ENCODE results near the gene FUBP3.
"Not testable (repeated sequence)": the region's sequence is repeated elsewhere in the genome, so short reads cannot be mapped to it uniquely, and the experiment has no call there.

The FUBP3 gene

DNA sequence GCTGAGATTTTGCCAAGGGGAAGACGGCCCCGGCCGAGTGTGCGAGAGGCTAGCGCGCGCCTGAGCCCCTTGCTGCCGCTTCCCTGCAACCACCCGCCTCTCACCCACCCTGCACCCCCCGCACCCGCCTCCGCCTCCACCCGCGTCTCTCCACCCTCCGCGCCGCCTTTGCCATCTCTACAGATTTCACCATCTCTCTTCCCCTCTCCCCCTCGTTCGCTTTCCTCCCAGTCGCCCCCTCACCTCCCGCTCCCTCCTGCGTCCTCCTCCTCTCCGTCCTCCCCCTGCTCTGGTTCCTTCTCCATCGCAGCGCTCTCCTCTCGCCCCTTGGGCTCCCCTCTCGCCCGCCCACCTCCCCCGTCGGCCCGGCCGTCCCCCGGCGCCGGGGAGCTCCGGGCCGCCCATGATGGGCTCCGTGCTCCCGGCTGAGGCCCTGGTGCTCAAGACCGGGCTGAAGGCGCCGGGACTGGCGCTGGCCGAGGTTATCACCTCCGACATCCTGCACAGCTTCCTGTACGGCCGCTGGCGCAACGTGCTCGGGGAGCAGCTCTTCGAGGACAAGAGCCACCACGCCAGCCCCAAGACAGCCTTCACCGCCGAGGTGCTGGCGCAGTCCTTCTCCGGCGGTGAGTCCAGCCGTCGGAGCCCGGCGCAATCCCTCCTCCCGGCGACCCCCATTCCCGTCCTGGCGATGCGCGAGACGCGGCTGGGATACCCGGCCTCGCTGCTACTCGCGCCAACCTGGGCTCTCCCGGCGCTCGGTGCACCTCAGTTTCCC lies 85.1 kb downstream of the FUBP3 start, which contains the start of gene PRDM12:
PRDM12 (plus strand) TSS at position 344 of the 778 bp plus-strand sequence; CDS start at position 404, 60 bp downstream.
- no peak for DNase-seq

DNA sequence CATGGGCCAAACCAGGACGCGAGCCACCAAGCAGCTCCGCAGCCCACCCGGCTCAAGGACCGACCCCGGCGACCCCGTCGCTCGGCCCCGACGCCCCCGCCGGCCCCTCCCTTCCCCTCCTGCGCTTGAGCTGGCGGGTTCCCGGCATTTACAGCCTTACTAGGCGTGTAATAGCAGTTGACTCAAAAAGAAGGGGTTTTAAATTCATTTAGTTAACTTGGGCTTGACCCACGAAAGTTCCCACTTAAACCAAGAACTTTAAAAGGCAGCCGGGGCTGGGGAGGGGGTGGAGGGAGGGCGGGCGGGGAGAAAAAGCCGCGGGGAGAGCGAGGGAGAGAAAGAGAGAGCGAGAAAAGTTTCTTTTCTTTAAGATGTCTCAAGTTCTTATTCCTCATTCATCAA lies 85.7 kb downstream of the FUBP3 start:
- DNase-seq = no peak

DNA sequence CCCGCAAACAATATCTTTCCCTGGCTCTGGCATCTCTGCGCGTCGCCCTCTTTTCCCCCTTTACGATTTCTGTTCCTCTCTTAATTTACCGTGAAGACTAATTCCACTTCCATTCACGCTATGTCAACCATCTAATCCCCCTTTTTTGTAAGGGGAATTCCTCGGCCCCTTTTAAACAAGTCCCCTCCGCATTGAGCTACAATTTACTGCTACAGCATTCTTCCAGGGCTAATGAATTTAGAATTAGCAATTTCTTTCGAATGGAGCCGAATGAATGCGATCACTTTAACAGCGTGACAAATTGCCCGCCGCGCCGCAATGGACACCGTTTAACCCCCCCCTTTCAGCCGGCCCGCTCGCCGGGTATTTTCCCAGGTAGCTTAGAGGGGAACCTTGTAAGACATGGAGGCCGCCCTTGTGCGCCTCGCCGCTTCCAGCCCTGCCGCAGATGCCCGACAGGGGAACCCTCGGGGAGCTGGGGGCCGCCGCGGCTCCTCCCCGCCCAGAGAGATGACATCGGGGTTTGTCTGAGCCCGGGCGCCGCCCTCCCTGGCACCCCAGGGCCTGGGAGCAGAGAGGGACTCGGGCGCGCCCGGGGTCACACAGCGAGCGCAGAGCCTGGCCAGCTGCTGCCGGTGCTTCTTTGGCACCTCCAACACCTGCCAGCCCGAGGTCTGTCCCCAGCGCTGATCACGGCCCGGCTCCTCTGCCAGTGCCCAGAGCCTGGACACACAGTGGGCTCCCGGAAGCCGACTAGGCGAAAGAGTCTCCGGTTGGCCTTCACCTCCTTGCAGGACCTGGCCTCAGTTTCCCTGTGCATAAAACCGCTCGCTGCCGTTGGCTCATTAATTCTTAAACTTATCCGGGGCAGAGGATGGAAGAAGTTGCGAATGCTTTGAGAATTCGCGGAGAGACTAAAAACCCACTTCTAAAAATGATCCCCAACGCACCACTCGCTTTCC lies 86.3 kb downstream of the FUBP3 start:
- no peak for DNase-seq

DNA sequence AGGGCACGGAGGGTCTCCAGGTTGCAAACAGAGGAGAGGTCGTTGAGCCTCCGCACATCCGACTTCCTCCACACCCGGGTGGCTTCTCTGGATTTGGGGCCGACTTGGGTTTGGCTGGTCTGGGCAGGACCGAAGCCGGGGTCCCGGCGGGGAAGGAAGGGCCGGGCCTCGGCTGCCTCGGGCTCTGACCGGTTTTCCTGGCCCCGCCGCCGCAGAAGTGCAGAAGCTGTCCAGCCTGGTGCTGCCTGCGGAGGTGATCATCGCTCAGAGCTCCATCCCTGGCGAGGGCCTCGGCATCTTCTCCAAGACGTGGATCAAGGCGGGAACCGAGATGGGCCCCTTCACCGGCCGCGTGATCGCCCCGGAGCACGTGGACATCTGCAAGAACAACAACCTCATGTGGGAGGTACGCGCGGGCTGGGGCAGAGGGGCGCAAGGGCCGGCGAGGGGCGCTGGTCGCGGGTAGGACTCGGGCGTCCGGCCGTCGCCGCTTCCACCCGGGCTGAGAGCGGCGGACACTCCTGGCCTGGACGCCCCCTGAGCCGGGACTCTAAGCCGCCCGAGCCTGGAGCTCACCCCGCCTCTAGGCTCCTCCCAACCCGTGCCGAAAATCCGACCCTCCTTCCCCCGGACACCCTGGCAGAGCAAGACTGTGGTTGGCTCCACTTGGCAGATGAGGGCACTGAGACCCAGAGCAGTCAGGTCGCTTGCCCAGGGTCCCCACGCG lies 87.2 kb downstream of the FUBP3 start:
- no peak for DNase-seq

DNA sequence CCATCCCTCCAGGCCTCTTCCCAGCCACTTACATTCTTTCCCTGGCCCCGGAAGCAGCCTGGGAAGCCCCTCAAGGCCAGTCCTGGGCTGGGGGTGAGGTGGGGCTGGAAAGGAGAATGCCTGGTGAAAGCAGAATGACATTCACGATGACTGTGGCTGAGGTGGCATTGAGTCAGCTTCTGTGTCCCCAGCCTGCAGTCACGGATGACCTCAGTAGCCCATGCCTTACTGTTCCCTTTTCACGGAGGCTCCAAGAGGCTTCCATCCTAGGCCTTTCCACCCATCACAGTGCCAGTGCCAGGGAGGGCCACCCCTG lies 87.7 kb downstream of the FUBP3 start:
- no peak for DNase-seq

DNA sequence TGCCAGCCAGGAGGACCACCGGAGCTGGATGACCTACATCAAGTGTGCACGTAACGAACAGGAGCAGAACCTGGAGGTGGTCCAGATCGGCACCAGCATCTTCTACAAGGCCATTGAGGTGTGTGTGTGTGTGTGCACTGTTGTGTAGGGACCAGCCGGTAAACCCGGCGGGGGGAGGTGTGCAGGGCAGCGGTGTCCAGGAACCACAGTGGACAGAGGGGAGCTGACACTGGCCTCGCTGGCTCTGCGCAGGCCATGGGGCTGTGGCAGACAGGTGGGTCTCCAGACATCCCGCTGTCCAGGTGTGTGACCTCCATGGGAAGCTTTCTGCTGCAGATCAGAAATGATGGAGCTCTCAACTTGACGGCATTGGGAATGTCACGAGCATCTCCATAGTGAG lies 88.8 kb downstream of the FUBP3 start:
- no peak for DNase-seq

DNA sequence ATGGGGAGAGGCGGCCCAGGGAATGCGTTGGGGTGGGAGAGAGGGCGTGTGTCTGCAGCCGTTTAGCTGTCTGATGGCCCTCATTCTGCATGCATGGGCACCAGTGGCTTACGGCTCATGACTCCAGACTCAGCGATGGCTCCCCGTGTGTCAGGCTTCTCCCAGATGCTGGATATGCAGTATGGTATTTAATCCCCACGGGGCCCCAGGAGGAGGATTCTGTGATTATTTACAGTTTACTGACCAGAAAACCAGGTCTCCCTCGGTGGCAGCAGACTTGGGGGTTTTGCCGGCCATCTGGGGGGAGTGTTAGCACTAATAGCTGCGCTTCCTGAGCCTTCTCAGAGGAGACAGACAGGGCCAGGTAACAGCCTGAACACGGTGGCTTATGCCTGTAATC lies 89.3 kb downstream of the FUBP3 start:
- DNase-seq = no peak

DNA sequence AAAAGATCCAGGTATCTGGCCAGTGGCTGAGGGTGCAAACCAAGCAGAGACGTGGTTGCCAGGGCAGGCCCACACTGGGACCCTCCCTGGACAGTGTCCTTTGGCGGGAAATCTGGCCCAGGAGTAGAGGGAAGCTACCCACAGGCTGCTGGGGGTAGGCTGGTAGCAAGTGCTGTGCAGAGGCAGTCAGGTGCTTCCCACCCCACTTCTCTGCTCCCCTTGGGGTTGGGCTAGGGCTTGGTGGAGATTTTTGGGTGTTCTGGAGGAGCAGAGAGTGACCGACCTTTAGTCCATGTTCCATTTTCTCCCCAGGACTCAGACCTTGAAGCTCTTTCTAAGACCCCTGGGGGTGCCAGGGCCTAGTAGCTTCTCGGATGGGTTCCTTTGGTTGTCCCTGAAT lies 90.6 kb downstream of the FUBP3 start:
- DNase-seq = no peak

DNA sequence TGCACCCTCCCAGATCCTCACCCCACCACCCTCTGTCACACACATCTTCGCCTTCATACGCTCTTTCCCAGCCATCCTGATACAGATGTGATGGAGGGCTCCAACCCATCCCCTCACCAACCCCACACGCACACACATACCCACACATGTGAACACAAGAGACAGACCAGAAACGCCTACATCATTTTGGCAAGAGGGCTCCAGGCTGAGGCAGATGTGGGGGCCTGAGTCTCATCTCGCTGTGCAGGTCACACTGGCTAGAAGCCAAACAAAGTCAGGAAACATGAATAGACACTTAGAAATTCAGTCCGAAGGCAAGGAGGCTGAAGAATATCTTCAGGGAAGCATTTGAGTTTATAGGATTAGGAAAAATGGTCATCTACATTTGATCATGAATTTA lies 91.3 kb downstream of the FUBP3 start:
- DNase-seq = no peak

DNA sequence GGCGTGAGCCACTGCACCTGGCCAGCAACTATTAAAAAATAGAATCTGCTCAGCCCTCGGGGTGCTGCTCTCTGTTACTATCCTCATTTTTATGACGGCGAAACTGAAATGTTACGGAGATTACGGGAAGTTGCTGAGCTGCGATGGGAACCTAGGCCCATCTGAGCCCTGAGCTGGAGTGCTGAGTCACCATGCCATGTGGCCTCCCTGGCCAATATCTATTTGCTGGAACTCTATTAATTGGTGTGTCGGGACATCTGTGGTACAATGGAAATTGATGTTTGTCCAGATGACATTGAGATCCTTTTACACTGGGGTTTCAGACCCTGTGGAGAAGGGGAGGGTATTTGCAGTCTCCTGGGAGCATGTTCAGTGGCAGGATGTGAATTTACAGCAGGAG lies 93.1 kb downstream of the FUBP3 start:
- DNase-seq = no peak

DNA sequence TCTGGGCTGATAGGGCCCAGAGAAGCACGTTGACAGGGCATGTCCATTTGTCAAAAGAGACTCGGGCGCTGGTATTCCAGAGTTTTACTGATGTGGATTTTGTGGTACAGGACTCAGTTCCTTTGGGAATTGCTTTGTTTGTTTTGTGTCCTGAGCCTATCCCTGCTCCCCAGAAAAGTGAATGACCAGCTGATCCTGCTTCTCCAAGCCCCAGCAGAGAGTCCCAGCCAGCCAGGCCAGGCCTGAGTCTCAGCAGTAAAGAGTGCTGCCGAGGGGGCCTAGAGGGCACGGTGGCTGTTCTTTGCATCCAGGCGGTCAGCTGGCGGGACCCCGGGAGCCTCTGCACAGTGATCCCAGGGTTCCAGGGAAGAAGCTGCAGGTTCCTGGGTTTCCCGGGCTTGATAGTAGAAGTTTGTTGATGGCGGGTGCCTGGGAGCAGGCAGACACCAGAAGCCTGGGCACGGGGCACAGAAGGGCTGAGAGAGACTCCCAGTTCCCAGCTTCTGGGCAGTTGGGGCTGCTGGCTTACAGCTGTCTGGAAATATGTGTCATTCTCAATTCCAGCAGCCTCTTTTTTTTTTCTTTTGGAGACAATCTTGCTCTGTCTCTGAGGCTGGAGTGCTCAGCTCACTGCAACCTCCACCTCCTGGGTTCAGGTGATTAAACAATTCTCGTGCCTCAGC lies 93.7 kb downstream of the FUBP3 start:
- no peak for DNase-seq

DNA sequence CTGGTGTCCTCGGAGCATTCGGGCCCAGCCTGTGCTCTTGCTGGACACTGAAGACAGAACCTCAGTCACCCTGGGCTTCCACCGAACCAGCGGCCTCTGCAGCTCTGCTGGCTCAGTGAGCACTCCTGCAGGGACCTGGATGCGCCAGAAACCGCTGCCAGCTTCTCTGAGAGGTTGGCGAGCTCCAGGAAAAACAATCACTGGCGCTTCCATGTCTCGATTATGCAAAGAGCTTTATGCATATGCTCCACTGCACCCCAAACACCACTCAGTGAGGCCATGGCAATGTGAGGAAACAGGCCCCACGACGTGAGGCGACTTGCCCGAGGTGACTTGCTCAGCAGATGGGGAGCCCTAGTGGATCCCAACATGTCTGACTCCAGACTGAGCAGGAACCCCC lies 96.0 kb downstream of the FUBP3 start:
- DNase-seq = no peak

DNA sequence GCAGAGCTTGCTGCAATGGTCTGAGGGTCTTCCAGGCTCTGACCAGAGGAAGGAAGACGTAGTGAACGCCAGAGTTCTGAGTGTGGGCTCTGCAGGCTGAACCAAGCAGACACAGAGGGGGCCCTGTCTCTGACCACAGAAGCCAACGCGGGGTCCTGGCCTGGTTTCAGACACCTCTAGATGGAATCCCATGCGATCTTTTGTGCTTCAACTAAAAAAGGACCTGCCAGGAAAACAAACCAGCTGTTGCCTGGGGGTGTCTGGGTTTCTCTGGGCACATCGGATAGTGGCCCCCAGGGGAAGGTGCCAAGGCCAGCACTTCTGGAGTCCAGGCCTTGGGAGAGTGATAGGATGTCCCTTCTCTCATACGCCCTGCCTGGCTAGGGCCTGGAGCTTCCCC lies 97.9 kb downstream of the FUBP3 start:
- DNase-seq = no peak

DNA sequence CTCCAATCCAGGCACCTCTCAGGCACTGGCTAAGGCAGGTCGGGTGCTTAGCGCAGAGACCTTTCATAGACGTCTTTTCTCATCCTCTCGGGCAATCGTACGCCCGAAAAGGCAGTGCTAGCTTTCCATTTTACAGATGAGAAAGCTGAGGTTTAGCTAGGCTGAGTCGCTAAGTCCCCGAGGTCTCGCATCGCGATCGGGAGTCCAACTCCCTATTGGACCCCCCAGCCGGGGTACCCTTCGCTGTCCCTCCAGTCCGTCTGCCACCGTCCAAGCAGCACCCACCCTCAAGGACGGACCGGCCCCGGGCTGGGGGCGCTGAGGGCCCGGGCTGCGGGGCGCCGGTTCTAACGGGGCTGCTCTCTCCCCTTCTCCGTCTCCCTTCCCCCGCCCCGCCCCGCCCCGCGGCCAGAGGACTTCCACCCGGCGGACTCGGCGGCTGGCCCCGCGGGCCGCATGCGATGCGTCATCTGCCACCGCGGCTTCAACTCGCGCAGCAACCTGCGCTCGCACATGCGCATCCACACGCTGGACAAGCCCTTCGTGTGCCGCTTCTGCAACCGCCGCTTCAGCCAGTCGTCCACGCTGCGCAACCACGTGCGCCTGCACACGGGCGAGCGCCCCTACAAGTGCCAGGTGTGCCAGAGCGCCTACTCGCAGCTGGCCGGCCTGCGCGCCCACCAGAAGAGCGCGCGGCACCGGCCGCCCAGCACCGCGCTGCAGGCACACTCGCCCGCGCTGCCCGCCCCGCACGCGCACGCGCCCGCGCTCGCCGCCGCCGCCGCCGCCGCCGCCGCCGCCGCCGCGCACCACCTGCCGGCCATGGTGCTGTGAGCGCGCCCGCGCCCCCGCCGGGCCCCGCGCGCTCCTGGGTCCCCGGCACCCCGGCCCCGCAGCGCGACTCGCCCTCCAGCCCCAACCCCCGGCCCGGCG lies 101.7 kb downstream of the FUBP3 start:
- no peak for DNase-seq

DNA sequence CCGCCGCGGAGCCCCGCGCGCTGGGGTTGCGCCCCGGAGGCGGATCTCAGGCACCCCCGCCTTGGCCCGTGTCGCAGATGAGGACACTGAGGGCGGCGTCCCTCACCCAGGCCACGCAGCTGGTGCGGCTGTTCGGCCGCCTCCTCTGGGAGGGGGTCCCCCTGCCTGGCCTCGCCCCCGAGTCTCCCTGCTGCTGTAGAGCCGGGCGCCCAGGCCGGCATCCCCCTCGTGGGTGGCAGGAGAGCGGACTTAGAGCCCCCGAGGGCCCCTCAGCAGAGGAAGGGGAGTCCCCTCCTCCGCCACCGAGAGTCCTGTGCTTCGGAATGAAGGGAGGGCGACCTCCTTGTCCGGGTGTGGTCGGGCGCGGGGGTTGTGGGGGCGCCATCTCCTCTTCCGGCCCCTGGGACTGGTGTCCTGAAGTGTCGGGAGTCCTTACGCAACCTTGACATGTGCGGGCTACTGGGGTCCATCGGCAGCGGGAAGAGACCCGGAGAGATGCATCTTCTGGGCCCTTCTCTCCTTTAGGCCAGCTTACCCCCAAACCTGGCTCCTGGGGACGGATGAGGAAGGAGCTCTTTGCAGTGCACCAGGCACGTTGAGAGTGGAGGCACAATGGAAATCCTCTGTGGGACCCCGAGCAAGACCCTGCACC lies 102.5 kb downstream of the FUBP3 start:
- DNase-seq = no peak

DNA sequence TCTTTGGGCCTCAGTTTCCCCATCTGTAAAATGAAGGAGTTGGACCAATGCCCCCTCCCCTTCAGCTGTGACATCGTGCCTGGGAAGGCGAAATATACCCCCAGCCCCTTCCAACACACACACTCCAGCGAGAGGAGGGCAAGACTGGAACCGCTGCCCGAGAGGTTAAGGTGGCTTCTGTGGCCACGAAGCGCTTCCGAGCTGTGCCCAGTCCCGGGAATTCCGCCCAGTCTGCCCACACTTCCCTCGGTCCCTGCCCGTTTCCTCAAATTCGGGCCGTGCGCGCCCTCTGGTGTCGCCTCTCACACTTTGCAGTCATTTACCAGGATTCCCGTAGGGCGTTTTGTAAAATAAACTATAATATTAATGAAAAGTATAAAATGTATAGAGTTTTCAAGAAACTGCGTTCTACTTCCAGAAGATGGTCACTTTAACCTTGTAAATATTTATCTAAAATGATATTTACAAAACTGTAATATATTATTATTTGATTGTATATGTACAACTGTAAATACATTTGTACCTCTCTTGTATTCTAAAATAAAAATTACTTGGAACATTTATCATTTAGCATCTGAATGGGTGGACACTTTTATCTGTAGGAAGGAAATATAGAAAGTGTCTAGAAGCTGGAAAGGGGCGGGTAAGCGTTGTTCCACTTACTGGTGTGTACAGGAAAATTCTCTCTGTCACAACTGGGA lies 103.2 kb downstream of the FUBP3 start:
- peak; percentile 64 for DNase-seq

DNA sequence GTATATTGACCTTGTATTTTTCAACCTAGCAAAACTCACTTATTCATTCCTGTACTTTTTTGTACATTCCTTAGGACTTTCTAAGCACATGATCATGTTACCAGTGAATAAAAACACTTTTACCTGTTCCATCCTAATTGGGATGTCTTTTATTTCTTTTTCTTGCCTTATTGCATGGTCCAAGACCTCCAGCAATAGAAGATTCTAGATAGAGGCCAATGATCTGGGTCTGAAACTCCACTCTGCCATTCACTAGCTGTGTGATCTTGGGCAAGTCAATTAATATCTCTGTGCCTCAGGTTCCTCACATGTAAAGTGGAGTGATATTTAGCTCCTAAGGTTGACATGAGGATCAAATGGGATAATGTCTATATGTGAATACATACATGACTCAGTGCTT lies 105.7 kb downstream of the FUBP3 start:
- DNase-seq = no peak

DNA sequence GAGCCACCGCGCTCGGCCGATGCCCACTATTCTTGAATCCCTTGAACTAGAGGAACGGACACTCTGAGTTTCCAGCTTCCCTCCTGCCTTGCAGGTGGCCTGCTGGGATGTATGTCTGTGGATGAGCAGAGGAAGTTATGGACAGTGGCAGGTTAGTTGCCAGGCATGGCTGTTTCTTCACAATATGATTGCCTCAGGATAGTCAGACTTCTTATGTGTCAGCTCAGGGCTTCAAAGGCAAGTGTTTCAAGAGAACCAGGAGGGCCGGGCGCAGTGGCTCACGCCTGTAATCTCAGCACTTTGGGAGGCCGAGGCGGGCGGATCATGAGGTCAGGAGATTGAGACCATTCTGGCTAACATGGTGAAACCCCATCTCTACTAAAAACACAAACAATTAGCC lies 106.6 kb downstream of the FUBP3 start:
- DNase-seq = not testable (repeated sequence)

DNA sequence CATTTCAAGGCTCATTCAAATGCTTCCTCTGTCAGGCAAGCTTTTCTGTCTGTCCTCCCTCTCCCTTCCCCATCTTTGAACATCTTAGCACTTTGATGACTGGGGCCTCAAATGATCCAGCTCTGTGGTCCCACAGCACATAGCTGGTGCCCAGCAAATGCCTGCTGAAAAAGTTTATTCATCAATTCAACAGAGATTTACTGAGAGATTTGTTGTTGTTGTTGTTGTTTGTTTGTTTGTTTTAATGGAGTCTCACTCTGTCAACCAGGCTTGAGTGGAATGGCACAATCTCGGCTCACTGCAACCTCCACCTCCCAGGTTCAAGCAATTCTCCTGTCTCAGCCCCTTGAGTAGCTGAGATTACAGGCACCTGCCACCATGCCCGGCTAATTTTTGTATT lies 108.2 kb downstream of the FUBP3 start:
- DNase-seq = no peak

Measured in NCI-H2029 treated with DMSO at 0.1 percent for 48 hours (cell line).